Mucosa of descending colon (tissue), 3 donors: ENCODE results near the gene CDC25A. TPM values are rescaled to one million over a fixed set of nuclear protein-coding genes. Genes with fewer than 3 reads are reported as not detected.

Experiments
- ATAC-seq: fragments of 200-7000 bp; cut with Tn5 transposase; one replicate; pipeline ENCODE4 v1.9.1; 2020; ENCODE audit warnings: mild to moderate bottlenecking, moderate library complexity
- DNase-seq, 3 donors: peaks; one replicate each; pipeline ENCODE4 v3.0.0-alpha.2; 2020
- H3K36me3 ChIP-seq: fragments of 200-600 bp; one replicate; pipeline ENCODE4 v1.8.0; 2021; ENCODE audit warnings: low read depth, mild to moderate bottlenecking
- H3K4me1 ChIP-seq: fragments of 200-600 bp; one replicate; pipeline ENCODE4 v1.8.0; 2021; ENCODE audit warnings: low read depth, mild to moderate bottlenecking
- H3K4me3 ChIP-seq: fragments of 200-600 bp; one replicate; pipeline ENCODE4 v1.8.0; 2021; ENCODE audit warnings: mild to moderate bottlenecking
- H3K9me3 ChIP-seq: fragments of 200-600 bp; one replicate; pipeline ENCODE4 v1.8.0; 2021; ENCODE audit warnings: mild to moderate bottlenecking
- intact Hi-C, 2 donors: fragments of 100-400 bp; cut with DNase I in 1 of 2; cut with micrococcal nuclease in 1 of 2; formaldehyde crosslinking; loops; one replicate each; pipeline versions ENCODE4 v1.11.0 to v1.11.1; 2022; cut with DNase I, micrococcal nuclease
- total RNA-seq, 3 donors: library from RNA; stranded (reverse); fragmentation: NEBNext Ultra II Directional in 2 of 3; extraction: Animal tissue kit (Norgen Biotek cat#: 25700) in 2 of 3; gene quantifications; one replicate each; pipeline versions ENCODE4 v1.2.1 to v1.2.4, GENCODE V29; 2021 to 2023
- TF ChIP-seq, protein P1 (sequence below): fragments of 200-600 bp; IDR thresholded peaks from one replicate; pipeline ENCODE4 v1.8.0; 2022; ENCODE audit warnings: antibody characterized with exemption, mild to moderate bottlenecking
- donor health status: DM: no; HTN: no; CAD: no; lungs with moderate emphysema.
- donor health status: DM: no; HTN: no; CAD: no.
- donor health status: DM: no; HTN: yes; CAD: no.

The CDC25A gene
- total RNA-seq, 3 donors from 2014 or later, result 3.4 to 6.9 (median 4.3) TPM

- Histone ChIP-seq H3K4me1 (no peaks in the 10 kb centered on the region), H3K9me3 (no peaks in the 10 kb centered on the region), H3K4me3 (no peak overlapping the region), H3K36me3 (no peaks in the 10 kb centered on the region)
- intact Hi-C loops, result no loop called here
- no peak for ATAC-seq
- no peak for DNase-seq
- TF ChIP-seq, protein P1, sequence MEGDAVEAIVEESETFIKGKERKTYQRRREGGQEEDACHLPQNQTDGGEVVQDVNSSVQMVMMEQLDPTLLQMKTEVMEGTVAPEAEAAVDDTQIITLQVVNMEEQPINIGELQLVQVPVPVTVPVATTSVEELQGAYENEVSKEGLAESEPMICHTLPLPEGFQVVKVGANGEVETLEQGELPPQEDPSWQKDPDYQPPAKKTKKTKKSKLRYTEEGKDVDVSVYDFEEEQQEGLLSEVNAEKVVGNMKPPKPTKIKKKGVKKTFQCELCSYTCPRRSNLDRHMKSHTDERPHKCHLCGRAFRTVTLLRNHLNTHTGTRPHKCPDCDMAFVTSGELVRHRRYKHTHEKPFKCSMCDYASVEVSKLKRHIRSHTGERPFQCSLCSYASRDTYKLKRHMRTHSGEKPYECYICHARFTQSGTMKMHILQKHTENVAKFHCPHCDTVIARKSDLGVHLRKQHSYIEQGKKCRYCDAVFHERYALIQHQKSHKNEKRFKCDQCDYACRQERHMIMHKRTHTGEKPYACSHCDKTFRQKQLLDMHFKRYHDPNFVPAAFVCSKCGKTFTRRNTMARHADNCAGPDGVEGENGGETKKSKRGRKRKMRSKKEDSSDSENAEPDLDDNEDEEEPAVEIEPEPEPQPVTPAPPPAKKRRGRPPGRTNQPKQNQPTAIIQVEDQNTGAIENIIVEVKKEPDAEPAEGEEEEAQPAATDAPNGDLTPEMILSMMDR, result no peak
Measured at GRCh38 chr3:48140936-48141603, 47.1 kb downstream of the CDC25A start.

DNA sequence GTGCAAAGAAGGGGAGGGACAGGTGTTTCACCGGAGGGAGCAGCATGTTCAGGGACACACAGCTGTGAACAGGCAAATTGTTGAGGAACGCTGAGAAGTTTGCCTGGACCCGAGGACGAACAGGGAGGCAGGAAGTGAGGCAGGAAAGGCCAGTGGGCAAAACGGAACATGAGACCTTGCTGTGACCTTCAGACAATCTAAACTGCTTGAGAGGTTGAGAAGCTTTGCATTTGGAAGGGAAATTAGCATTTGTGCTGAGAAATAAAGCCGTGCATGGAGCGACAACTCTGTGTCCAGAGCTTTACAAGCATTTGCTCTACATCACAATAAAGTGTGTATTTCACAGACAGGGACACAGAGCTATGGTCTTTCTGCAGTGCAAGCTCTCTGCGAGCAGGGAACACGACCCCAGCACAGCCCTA, 47.9 kb downstream of the CDC25A start:
- no peaks in the 10 kb centered on the region for H3K4me1 ChIP-seq
- TF ChIP-seq, protein P1, result no peak
- intact Hi-C loops, result no loop called here
- no peak overlapping the region for H3K4me3 ChIP-seq
- H3K36me3 ChIP-seq, result no peaks in the 10 kb centered on the region
- H3K9me3 ChIP-seq, result no peaks in the 10 kb centered on the region
- DNase-seq (no peak), ATAC-seq (no peak)

DNA sequence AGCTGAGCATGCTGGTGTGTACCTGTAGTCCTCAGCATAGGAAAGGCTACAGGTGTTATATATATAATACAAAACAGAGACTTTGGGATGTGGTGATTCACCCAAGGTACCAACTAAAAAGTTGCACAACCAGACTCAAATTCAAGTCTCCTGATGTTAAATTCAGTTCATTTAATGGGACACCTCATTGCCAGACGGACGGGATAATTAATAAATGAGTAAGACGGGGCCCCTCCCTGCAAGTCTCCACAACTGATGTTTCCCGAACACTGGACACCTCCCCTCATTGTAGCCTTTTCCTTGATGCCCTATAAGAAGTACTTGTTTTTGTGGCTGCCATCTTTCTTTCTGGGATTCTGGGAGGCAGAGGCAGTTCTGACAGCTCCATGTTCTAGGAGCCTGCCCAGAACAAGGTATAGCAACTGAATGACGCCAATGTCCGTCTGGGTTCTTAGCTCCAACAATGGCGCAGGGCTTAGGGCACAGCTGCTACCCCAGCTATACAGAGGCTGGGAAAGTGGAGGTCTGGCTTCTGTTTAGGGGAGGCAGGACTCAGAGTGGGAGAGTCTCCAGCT, 50.7 kb downstream of the CDC25A start:
- no peak overlapping the region for H3K4me3 ChIP-seq
- ATAC-seq, result no peak
- intact Hi-C loops, result no loop called here
- no peak for DNase-seq
- no peaks in the 10 kb centered on the region for H3K4me1 ChIP-seq
- no peaks in the 10 kb centered on the region for H3K9me3 ChIP-seq
- no peaks in the 10 kb centered on the region for H3K36me3 ChIP-seq
- TF ChIP-seq, protein P1, result no peak

DNA sequence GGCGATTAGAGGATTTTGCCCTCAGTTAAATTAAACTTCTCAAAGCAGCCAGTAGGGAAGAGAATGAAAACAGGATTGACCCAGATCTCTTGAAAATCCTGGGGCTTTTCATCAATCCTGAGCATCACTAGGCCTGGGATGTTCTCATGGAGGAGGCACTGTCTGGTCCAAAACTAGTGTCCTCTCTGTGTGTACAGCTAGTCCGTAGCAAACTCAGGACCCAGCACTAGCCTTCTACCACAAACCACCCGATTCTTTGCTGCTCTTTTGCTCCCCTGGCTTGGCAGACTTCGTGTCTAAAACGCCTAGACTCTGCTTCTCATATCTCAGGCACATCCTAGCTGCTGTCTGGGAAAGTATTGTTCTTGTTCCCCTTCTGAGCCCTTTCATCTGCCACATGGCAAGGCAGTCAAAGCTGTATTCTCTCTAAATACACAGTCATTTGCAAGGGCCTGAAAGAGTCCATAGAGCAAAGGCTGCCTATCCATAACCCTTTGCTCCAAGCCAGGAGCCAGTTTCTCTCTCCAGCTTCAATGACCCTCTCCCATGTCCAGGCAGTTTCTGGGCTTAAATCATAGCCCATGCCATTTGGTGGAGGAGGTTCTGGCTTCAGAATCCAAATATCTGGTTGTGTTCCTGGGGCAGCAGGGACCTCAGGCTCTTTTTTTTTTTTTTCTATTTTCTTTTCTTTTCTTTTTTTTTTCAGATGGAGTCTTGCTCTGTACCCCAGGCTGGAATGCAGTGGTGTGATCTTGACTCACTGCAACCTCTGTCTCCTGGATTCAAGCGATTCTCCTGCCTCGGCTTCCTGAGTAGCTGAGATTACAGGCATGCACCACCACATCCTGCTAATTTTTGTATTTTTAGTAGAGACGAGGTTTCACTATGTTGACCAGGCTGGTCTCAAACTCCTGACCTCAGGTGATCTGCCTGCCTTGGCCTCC, 52.4 kb downstream of the CDC25A start:
- Histone ChIP-seq H3K4me1 (no peaks in the 10 kb centered on the region), H3K9me3 (no peaks in the 10 kb centered on the region), H3K4me3 (no peak overlapping the region), H3K36me3 (no peaks in the 10 kb centered on the region)
- intact Hi-C loops, result no loop called here
- TF ChIP-seq, protein P1, result no peak
- ATAC-seq, result no peak
- DNase-seq, result no peak

- ATAC-seq (peak; percentile 67), DNase-seq (peak; percentile 30 to 70 (median 39))
- H3K4me3 ChIP-seq, result no peak overlapping the region
- no peaks in the 10 kb centered on the region for H3K9me3 ChIP-seq
- TF ChIP-seq, protein P1, result no peak
- intact Hi-C loops, result no loop called here
- H3K4me1 ChIP-seq, result no peaks in the 10 kb centered on the region
- no peaks in the 10 kb centered on the region for H3K36me3 ChIP-seq
Measured at GRCh38 chr3:48130321-48130904, 57.8 kb downstream of the CDC25A start.
